Subcutaneous adipose tissue (tissue), 4 donors: ENCODE data around the gene RFXANK. TPM values are rescaled to one million over a fixed set of nuclear protein-coding genes. Genes with fewer than 3 reads are reported as not detected.

Experiments
- total RNA-seq, 4 donors: library from RNA; depleted of rRNA; stranded (reverse); fragments of >200 nt; gene quantifications; one replicate each; pipeline ENCODE4 v1.1.0, GENCODE V29; 2016
- TF ChIP-seq, protein P1 (sequence below): fragments of 450-650 bp; IDR thresholded peaks from one replicate; pipeline ENCODE4 v1.5.1; 2016; ENCODE audit warnings: low read depth, mild to moderate bottlenecking, control low read depth, antibody characterized with exemption, moderate library complexity

RFXANK gene
- total RNA-seq, 4 donors from 2014 or later: 34.5 to 45.4 (median 39.6) TPM

DNA sequence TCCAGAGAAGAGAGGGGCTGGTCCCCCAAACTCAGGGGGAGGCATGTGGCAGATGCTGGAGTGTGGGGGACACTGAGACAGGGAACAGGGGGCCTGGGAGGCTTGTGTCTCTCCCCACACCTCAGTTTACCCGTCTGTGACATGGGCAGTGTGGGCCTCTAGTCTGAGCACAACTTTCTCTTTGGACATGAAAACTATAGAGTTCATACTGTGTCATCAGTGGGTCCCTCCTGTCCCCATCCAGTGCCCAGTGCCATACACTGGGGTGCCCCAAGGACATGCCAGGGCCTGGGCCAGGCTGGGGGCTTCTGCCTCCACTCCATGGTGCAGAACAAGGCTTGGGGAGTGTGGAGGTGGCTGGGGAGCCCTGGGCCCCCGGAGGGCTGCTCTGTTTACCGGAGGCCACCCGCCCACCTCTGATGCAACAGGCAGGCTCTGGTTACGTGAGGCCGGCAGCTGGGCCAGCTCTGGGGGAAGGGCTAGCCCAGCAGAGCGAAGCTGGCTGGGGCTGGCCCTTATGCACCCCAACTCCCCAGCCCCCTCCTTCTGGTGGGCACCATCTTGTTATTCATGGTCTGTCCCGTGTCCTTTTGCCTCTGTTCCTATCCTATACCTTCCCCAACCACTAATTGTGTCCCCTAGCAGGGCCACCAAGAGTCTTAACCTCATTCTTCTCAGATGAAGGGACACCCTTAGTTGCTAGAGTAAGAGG lies 20.1 kb upstream of the RFXANK start:
- TF ChIP-seq, protein P1, sequence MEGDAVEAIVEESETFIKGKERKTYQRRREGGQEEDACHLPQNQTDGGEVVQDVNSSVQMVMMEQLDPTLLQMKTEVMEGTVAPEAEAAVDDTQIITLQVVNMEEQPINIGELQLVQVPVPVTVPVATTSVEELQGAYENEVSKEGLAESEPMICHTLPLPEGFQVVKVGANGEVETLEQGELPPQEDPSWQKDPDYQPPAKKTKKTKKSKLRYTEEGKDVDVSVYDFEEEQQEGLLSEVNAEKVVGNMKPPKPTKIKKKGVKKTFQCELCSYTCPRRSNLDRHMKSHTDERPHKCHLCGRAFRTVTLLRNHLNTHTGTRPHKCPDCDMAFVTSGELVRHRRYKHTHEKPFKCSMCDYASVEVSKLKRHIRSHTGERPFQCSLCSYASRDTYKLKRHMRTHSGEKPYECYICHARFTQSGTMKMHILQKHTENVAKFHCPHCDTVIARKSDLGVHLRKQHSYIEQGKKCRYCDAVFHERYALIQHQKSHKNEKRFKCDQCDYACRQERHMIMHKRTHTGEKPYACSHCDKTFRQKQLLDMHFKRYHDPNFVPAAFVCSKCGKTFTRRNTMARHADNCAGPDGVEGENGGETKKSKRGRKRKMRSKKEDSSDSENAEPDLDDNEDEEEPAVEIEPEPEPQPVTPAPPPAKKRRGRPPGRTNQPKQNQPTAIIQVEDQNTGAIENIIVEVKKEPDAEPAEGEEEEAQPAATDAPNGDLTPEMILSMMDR: no peak

- TF ChIP-seq, protein P1: no peak
Measured at GRCh38 chr19:19176950-19177349, 15.1 kb upstream of the RFXANK start.

- TF ChIP-seq, protein P1: no peak
Measured at GRCh38 chr19:19179548-19180441, 12.3 kb upstream of the RFXANK start.

DNA sequence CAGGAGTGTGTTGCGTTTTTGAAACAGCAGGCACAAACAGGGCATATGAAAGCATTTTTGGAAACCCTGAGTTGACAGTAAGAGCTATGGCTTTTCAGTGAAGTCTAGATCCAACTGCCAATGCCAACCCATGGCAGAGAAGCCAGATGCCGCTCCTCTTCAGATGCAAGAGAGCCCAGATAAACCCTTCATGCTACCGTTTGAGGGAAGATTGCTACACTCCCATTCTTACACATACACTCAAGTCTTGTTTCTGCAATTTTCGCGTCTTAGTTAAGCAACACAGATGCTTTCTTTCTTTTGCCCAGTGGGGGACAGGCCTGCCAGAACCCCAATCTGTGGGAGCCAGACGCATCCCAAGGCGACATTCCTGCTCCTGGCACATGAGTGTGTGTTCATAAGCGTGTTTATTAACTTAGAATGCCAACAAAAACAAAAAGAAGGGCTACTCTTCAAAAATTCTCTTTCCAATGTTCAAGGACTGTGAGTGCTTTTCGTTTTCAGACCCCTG lies 10.5 kb upstream of the RFXANK start:
- TF ChIP-seq, protein P1: no peak

- TF ChIP-seq, protein P1: no peak
Measured at GRCh38 chr19:19185853-19186740, 6.0 kb upstream of the RFXANK start.

- TF ChIP-seq, protein P1: no peak
Measured at GRCh38 chr19:19186742-19187141, 5.3 kb upstream of the RFXANK start.

DNA sequence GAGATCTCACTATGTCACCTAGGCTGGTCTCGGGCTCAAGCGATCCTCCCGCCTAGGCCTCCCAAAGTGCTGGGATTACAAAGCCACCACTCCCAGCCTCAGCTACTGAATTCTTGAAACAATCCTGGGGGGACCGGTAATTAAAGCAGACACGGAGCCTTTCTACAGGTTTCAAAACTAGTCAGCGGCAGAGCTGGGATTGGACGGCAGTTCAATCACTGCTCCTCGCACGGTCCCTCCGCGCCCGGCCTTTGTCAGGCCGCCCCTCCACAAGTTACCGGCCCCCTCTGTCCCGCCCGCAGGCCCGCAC lies 335 bp upstream of the RFXANK start:
- TF ChIP-seq, protein P1: no peak
